Measurements from ENCODE around the gene PPP2R3A.

Gene PPP2R3A

DNA sequence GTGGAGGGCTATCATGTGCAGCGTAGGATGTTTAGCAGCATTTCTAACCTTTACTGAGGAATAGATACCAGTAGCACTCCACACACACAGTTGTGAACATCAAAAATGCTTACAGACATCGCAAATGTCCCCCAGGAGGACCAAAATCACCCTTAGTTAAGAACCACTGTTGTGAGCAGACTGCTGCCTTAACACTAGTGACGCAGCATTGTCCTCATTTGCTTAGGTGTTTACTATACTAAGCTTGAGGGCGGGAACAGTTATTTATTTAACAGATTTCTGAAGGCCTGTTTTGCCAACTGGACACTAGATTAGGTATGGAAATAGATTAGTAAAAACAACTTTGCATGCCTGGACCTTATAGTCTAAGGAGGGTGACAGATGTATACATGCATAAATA, 2.3 kb downstream of the PPP2R3A start:
- H3K4me1 ChIP-seq (ENCODE audit: control insufficient read depth, insufficient read depth, low read length, poor library complexity, severe bottlenecking) = peaks cover 27% of the 10 kb centered on the region
- no peak overlapping the region for H3K27ac ChIP-seq (ENCODE audit: low read depth, low read length, severe bottlenecking)
- no peaks in the 10 kb centered on the region for H3K9me3 ChIP-seq (ENCODE audit: control insufficient read depth, low read length)
- 81 to 100% methylated on average over 2 of the region's 4 CpGs for WGBS, 2 experiments (ENCODE audit: insufficient coverage in 2 of 2)
- no peak overlapping the region for H3K4me3 ChIP-seq (ENCODE audit: extremely low read depth, insufficient read depth, low read length, poor library complexity, severe bottlenecking)
- peaks cover 6% of the 10 kb centered on the region for H3K36me3 ChIP-seq (ENCODE audit: control insufficient read depth, insufficient read depth, low read length)

DNA sequence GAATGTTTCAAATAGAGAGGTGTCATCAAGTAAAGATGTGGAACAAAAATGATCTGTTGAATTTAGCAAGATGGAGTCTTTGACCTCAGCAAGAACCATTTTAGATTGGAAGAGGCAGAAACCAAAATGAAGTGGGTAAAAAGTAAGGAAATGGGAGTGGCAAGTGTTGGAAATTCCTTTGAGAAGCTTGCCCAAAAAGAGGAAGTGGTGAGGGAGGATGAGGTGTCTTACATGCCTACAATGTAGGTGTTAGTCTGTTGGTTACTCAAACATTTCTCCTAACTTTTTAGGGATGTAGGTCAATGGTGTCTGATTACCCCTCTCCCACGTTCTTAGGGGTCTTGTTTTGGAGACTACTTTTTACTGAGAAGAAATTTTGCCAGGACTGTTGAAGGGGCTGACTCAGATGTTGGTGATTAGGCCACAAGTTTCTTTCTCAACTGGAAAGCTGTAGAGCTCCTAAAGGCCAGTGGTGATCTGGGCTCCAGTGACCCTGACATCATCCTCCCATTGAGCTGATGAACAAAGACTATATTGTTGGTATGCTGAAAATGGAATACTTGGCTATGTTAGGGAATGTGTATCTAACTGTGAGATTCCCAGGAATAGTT, 5.1 kb downstream of the PPP2R3A start:
- Histone ChIP-seq H3K9me3 (ENCODE audit: control insufficient read depth, low read length) (no peaks in the 10 kb centered on the region), H3K4me1 (ENCODE audit: control insufficient read depth, insufficient read depth, low read length, poor library complexity, severe bottlenecking) (peaks cover 36% of the 10 kb centered on the region), H3K36me3 (ENCODE audit: control insufficient read depth, insufficient read depth, low read length) (peaks cover 6% of the 10 kb centered on the region), H3K27ac (ENCODE audit: low read depth, low read length, severe bottlenecking) (peak overlapping the region; percentile 65), H3K4me3 (ENCODE audit: extremely low read depth, insufficient read depth, low read length, poor library complexity, severe bottlenecking) (no peak overlapping the region)
- 71% methylated on average over 1 of the region's 1 CpG; no CpG with 5 or more reads in 1 of the 2 experiments for WGBS, 2 experiments (ENCODE audit: insufficient coverage in 2 of 2)

DNA sequence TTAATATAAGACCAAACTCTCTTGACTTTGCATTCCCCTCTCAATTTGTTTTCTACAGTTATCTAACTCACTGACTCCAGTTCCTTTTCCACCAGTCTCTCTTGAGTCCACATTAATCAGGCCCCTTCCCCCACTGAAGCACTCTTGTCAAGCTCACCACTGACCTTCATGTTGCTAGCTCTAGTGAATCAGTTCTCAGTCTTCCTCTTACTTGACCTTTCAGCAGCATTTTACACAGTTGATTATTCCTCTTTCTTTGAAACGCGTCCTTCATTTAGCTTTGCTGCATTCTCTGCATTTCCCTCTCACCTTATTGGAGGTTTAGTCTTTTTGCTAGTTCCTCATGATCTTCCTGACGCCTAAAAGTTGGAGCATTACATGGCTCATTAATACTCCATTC, 8.3 kb downstream of the PPP2R3A start:
- Histone ChIP-seq H3K4me1 (ENCODE audit: control insufficient read depth, insufficient read depth, low read length, poor library complexity, severe bottlenecking) (peaks cover 28% of the 10 kb centered on the region), H3K36me3 (ENCODE audit: control insufficient read depth, insufficient read depth, low read length) (peaks cover 6% of the 10 kb centered on the region), H3K27ac (ENCODE audit: low read depth, low read length, severe bottlenecking) (peak overlapping the region; percentile 17), H3K9me3 (ENCODE audit: control insufficient read depth, low read length) (no peaks in the 10 kb centered on the region), H3K4me3 (ENCODE audit: extremely low read depth, insufficient read depth, low read length, poor library complexity, severe bottlenecking) (no peak overlapping the region)
- 88 to 94% methylated on average over 3 of the region's 3 CpGs for WGBS, 2 experiments (ENCODE audit: insufficient coverage in 2 of 2)

DNA sequence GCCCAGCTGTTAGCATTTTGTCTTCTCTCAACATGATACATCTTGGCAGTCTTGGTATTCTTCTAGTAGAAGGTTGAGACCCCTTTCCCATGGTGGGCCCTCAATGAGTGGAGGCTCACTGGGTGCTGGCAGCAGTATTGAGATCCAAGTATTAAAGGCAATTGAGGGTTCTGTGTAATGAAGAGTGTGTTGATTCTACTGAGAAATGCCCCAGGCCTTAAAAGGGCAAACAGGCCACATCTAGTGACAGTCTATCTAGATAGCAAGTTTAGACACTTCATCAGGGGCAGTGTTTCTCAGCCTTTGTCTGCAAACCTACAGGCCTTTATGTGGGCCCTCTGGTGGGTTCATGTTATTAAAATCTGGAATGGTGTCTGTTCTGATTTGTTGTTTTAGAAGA, 9.5 kb downstream of the PPP2R3A start:
- Histone ChIP-seq H3K4me3 (ENCODE audit: extremely low read depth, insufficient read depth, low read length, poor library complexity, severe bottlenecking) (no peak overlapping the region), H3K27ac (ENCODE audit: low read depth, low read length, severe bottlenecking) (peak overlapping the region; percentile 60), H3K9me3 (ENCODE audit: control insufficient read depth, low read length) (no peaks in the 10 kb centered on the region), H3K36me3 (ENCODE audit: control insufficient read depth, insufficient read depth, low read length) (no peaks in the 10 kb centered on the region), H3K4me1 (ENCODE audit: control insufficient read depth, insufficient read depth, low read length, poor library complexity, severe bottlenecking) (peaks cover 21% of the 10 kb centered on the region)

DNA sequence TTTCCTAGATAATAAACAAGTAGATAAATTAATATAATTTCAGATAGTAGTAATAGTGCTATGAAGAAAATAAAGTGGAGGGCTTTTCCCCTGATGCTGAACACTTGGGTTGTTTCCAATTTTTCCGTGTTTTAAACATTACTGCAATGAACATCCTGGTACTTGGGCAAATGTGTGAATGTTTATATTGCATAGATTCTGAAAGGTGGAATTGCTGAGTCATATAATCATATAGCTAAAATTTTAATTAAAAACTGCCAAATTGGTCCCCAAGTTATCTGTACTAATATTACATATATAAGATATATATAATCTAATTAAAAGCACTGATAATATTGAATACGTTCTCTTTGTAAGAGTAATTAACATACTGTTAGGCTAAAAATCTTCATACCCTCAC, 10.0 kb downstream of the PPP2R3A start:
- Histone ChIP-seq H3K9me3 (ENCODE audit: control insufficient read depth, low read length) (no peaks in the 10 kb centered on the region), H3K4me1 (ENCODE audit: control insufficient read depth, insufficient read depth, low read length, poor library complexity, severe bottlenecking) (peaks cover 19% of the 10 kb centered on the region), H3K36me3 (ENCODE audit: control insufficient read depth, insufficient read depth, low read length) (no peaks in the 10 kb centered on the region), H3K27ac (ENCODE audit: low read depth, low read length, severe bottlenecking) (no peak overlapping the region), H3K4me3 (ENCODE audit: extremely low read depth, insufficient read depth, low read length, poor library complexity, severe bottlenecking) (no peak overlapping the region)
- no CpG with 5 or more reads among the region's 2 CpGs for WGBS, 2 experiments (ENCODE audit: insufficient coverage in 2 of 2)

DNA sequence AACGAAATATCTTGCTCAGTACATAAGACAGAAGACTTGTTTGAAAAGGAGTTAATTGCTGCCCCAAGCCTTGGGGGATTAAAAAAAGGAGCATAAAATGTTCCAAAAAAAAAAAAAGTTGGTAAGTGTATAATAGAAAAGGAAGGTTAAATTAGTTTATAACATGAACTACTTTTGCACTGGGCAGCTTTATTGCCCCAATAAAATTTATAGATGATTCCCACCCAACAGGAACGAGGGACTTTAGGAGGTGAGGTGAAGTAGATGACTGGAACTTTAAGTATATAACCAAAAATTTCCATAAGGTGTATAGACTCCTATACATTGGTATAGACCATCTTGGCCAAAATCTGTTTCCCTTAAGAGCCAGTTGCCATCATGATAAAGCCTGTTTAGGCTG, 14.8 kb downstream of the PPP2R3A start:
- Histone ChIP-seq H3K36me3 (ENCODE audit: control insufficient read depth, insufficient read depth, low read length) (no peaks in the 10 kb centered on the region), H3K4me1 (ENCODE audit: control insufficient read depth, insufficient read depth, low read length, poor library complexity, severe bottlenecking) (no peaks in the 10 kb centered on the region), H3K27ac (ENCODE audit: low read depth, low read length, severe bottlenecking) (no peak overlapping the region), H3K9me3 (ENCODE audit: control insufficient read depth, low read length) (peaks cover 5% of the 10 kb centered on the region), H3K4me3 (ENCODE audit: extremely low read depth, insufficient read depth, low read length, poor library complexity, severe bottlenecking) (no peak overlapping the region)
- 86 to 88% methylated on average over 1 of the region's 2 CpGs for WGBS, 2 experiments (ENCODE audit: insufficient coverage in 2 of 2)

DNA sequence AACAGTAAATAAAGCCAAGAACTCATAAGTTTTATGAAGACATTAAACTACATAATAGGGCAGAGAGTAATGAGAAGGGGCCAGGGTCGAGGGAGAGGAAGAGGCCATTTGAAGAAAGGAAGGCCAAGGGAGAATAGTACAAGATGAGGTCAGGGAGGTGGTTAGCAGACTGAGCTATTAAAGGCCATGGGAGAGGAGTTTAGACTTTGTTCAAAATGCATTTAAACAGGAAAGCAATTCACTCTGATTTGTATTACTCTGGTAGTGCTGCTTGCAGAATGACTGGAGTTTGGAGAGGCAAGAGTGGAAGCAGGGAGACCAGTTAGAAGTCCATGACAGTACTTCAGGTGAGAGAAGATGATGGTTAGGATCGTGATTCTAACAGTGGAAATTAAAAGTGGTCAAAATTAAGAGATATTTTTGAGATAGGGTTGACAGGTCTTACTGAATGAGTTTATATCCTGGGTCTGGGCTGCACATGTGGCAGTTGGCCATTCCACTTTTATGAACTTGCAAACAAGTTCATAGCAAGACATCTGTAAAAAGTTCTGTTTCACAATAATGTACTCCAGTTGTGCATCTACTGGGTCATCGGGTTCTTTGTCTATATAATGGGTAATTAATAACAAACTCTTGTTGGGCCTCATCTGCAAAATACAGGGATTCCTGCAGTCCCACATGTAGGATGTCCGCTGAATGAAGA, 16.3 kb downstream of the PPP2R3A start:
- H3K36me3 ChIP-seq (ENCODE audit: control insufficient read depth, insufficient read depth, low read length) = no peaks in the 10 kb centered on the region
- H3K9me3 ChIP-seq (ENCODE audit: control insufficient read depth, low read length) = peaks cover 5% of the 10 kb centered on the region
- H3K4me1 ChIP-seq (ENCODE audit: control insufficient read depth, insufficient read depth, low read length, poor library complexity, severe bottlenecking) = no peaks in the 10 kb centered on the region
- H3K4me3 ChIP-seq (ENCODE audit: extremely low read depth, insufficient read depth, low read length, poor library complexity, severe bottlenecking) = no peak overlapping the region
- H3K27ac ChIP-seq (ENCODE audit: low read depth, low read length, severe bottlenecking) = no peak overlapping the region
- WGBS, 2 experiments (ENCODE audit: insufficient coverage in 2 of 2) = 92 to 100% methylated on average over 1 to 4 of the region's 4 CpGs

DNA sequence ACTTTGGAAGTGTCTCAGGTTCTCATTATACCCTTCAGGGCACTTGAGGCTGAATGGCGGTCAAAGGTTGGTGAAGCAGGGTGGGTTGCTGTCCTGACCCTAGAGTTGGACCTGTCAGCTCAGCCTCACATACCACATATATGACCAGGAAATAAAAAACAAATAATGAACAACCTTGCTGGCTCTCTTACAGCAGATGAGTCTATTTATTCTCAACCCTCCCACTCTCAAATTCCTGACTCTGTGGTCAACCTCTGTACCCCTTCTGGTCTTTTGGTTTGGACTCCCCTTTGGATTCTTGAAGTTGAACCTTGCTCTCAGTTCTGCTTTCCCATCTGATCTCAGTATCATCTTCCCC, 16.9 kb downstream of the PPP2R3A start:
- Histone ChIP-seq H3K4me1 (ENCODE audit: control insufficient read depth, insufficient read depth, low read length, poor library complexity, severe bottlenecking) (no peaks in the 10 kb centered on the region), H3K36me3 (ENCODE audit: control insufficient read depth, insufficient read depth, low read length) (no peaks in the 10 kb centered on the region), H3K9me3 (ENCODE audit: control insufficient read depth, low read length) (peaks cover 5% of the 10 kb centered on the region), H3K4me3 (ENCODE audit: extremely low read depth, insufficient read depth, low read length, poor library complexity, severe bottlenecking) (no peak overlapping the region), H3K27ac (ENCODE audit: low read depth, low read length, severe bottlenecking) (no peak overlapping the region)
- WGBS, 2 experiments (ENCODE audit: insufficient coverage in 2 of 2) = 100% methylated on average over 1 of the region's 1 CpG

DNA sequence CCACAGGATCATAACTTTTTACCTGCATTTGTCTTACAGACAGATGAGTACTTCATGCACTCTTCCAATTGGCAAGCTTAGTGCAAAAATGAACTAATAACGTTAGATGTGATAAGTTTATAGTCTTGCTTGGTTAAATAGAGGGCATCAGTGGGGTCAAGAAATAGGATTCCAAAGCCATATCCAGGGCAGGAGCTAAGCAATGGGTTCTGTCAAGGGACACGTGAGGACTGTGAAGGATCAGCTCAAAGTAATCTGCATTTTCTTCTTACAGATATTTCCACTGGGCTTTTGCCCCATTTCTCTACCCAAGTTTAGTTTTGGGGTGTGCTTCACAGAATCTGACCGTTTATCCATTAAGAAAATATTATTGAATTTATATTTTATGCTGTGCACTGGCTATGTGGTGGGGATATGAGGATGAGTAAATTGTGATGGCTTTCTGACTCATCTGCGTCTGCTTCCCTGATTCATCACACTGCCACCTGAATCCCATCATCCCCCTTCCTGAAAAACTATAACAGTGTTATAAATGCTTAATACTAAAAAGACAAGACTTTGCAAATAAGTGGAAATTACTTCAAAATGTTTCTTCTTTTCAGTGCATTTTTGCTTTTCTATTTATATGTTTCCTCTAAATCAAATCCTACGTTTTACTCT, 17.5 kb downstream of the PPP2R3A start:
- H3K9me3 ChIP-seq (ENCODE audit: control insufficient read depth, low read length) = peaks cover 5% of the 10 kb centered on the region
- no peaks in the 10 kb centered on the region for H3K4me1 ChIP-seq (ENCODE audit: control insufficient read depth, insufficient read depth, low read length, poor library complexity, severe bottlenecking)
- 86 to 89% methylated on average over 2 to 3 of the region's 5 CpGs for WGBS, 2 experiments (ENCODE audit: insufficient coverage in 2 of 2)
- no peak overlapping the region for H3K27ac ChIP-seq (ENCODE audit: low read depth, low read length, severe bottlenecking)
- no peaks in the 10 kb centered on the region for H3K36me3 ChIP-seq (ENCODE audit: control insufficient read depth, insufficient read depth, low read length)
- no peak overlapping the region for H3K4me3 ChIP-seq (ENCODE audit: extremely low read depth, insufficient read depth, low read length, poor library complexity, severe bottlenecking)

DNA sequence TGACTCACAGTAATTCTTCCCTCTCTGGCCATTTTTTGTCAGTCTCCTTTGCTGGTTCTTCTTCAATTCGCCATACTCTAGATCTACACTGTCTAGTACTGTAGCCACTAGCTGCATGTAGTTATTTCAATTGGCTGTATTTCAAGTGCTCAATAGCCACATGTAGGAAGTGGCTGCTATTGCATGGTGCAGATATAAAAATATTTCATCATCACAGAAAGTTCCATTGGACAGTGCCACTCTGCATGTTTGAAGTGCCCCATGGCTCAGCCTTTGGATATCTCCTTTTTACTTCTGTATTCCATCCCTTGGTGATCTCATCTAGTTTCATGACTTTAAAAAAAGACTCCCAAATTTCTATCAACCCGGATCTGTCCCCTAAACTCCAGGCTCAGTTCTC, 22.1 kb downstream of the PPP2R3A start:
- H3K27ac ChIP-seq (ENCODE audit: low read depth, low read length, severe bottlenecking) = no peak overlapping the region
- no peaks in the 10 kb centered on the region for H3K36me3 ChIP-seq (ENCODE audit: control insufficient read depth, insufficient read depth, low read length)
- peaks cover 5% of the 10 kb centered on the region for H3K9me3 ChIP-seq (ENCODE audit: control insufficient read depth, low read length)
- H3K4me1 ChIP-seq (ENCODE audit: control insufficient read depth, insufficient read depth, low read length, poor library complexity, severe bottlenecking) = peaks cover 13% of the 10 kb centered on the region
- no peak overlapping the region for H3K4me3 ChIP-seq (ENCODE audit: extremely low read depth, insufficient read depth, low read length, poor library complexity, severe bottlenecking)
- WGBS, 2 experiments (ENCODE audit: insufficient coverage in 2 of 2) = 83 to 93% methylated on average over 1 of the region's 2 CpGs

DNA sequence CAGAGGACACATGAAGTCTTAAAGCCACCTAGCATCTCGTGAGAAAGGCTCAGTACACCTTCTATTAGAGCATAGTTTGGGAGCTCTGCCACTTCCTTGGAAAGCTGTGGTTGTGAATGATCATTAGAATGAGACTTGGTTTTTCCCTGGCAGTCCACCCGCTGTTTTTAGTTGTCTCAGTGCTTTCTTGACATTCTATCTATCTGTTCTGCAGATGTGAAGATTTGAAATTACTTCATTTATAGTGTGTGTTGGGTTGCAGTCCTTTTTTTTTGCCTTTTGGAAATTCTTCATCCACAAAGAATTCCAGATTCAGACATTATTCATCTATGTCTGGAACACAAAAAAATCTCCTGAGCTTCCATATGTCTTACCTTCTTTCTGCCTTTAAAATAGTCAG, 23.7 kb downstream of the PPP2R3A start:
- H3K27ac ChIP-seq (ENCODE audit: low read depth, low read length, severe bottlenecking) = no peak overlapping the region
- no peaks in the 10 kb centered on the region for H3K36me3 ChIP-seq (ENCODE audit: control insufficient read depth, insufficient read depth, low read length)
- 93 to 100% methylated on average over 1 to 2 of the region's 2 CpGs for WGBS, 2 experiments (ENCODE audit: insufficient coverage in 2 of 2)
- H3K4me3 ChIP-seq (ENCODE audit: extremely low read depth, insufficient read depth, low read length, poor library complexity, severe bottlenecking) = no peak overlapping the region
- peaks cover 14% of the 10 kb centered on the region for H3K4me1 ChIP-seq (ENCODE audit: control insufficient read depth, insufficient read depth, low read length, poor library complexity, severe bottlenecking)
- peaks cover 3% of the 10 kb centered on the region for H3K9me3 ChIP-seq (ENCODE audit: control insufficient read depth, low read length)
